Muscle layer of colon (tissue), 2 donors: ENCODE results near the gene PROSER1.
"Not testable (repeated sequence)": the region's sequence is repeated elsewhere in the genome, so short reads cannot be mapped to it uniquely, and the experiment has no call there.

ENCODE experiments used
- H3K27ac ChIP-seq: one replicate; pipeline ENCODE4 v1.7.0; 2013; ENCODE audit warnings: low read depth, mild to moderate bottlenecking, low read length, moderate library complexity
- H3K27me3 ChIP-seq, 2 donors: one replicate each; pipeline ENCODE4 v1.7.0; 2013; ENCODE audit warnings: low read length in 2 of 2, mild to moderate bottlenecking in 2 of 2; ENCODE audit not compliant: insufficient read depth in 2 of 2, control insufficient read depth in 1 of 2
- H3K36me3 ChIP-seq: one replicate; pipeline ENCODE4 v1.7.0; 2013; ENCODE audit warnings: mild to moderate bottlenecking, low read length; ENCODE audit not compliant: insufficient read depth
- H3K4me1 ChIP-seq: one replicate; pipeline ENCODE4 v1.7.0; 2013; ENCODE audit warnings: mild to moderate bottlenecking, low read length; ENCODE audit not compliant: insufficient read depth
- H3K4me3 ChIP-seq, 2 donors: one replicate each; pipeline ENCODE4 v1.7.0; 2013; ENCODE audit warnings: low read length in 2 of 2, low read depth in 1 of 2, mild to moderate bottlenecking in 1 of 2, moderate library complexity in 1 of 2
- H3K9ac ChIP-seq: one replicate; pipeline ENCODE4 v1.7.0; 2013; ENCODE audit warnings: low read length
- H3K9me3 ChIP-seq: one replicate; pipeline ENCODE4 v1.7.0; 2013; ENCODE audit warnings: mild to moderate bottlenecking, low read length
- donor health status: abdominal sarcoma.
- donor health status: Adenocarcinoma of cecum.

The PROSER1 gene

GRCh38 chr13:39037880-39038568 lies at the start of gene PROSER1, which contains the start of gene NHLRC3:
Gene PROSER1, minus strand, starts transcription at chr13:39038089. Its CDS starts 847 bp downstream, at chr13:39037242.
Gene NHLRC3, plus strand, starts transcription at chr13:39038456. Its CDS starts 184 bp downstream, at chr13:39038640.
- H3K4me1 ChIP-seq = peaks cover 33% of the 10 kb centered on the region
- H3K9ac ChIP-seq = peak within 1 kb of the TSS; percentile 84
- peak within 1 kb of the TSS; percentile 95 to 99 for H3K4me3 ChIP-seq
- H3K36me3 ChIP-seq = no peaks in the 10 kb centered on the region
- H3K27me3 ChIP-seq = no peaks in the 10 kb centered on the region
- H3K27ac ChIP-seq = peak within 1 kb of the TSS; percentile 81
- no peaks in the 10 kb centered on the region for H3K9me3 ChIP-seq

- H3K4me1 ChIP-seq, H3K36me3 ChIP-seq, H3K9ac ChIP-seq, H3K4me3 ChIP-seq, H3K27me3 ChIP-seq, H3K27ac ChIP-seq, H3K9me3 ChIP-seq: not testable (repeated sequence)
Measured at GRCh38 chr13:39086251-39086945, 48.5 kb upstream of the PROSER1 start.

GRCh38 chr13:39073983-39074382 lies 36.1 kb upstream of the PROSER1 start:
- Histone ChIP-seq H3K9me3 (no peaks in the 10 kb centered on the region), H3K4me1 (no peaks in the 10 kb centered on the region), H3K4me3 (no peak overlapping the region), H3K36me3 (no peaks in the 10 kb centered on the region), H3K27ac (no peak overlapping the region), H3K9ac (no peak overlapping the region), H3K27me3 (no peaks in the 10 kb centered on the region)

GRCh38 chr13:39072842-39073241 lies 35.0 kb upstream of the PROSER1 start:
- H3K27me3 ChIP-seq = no peaks in the 10 kb centered on the region
- H3K27ac ChIP-seq = no peak overlapping the region
- no peaks in the 10 kb centered on the region for H3K4me1 ChIP-seq
- H3K36me3 ChIP-seq = no peaks in the 10 kb centered on the region
- H3K9me3 ChIP-seq = no peaks in the 10 kb centered on the region
- no peak overlapping the region for H3K9ac ChIP-seq
- no peak overlapping the region for H3K4me3 ChIP-seq

- Histone ChIP-seq H3K4me3 (no peak overlapping the region), H3K9ac (no peak overlapping the region), H3K27ac (no peak overlapping the region), H3K4me1 (no peaks in the 10 kb centered on the region), H3K27me3 (no peaks in the 10 kb centered on the region), H3K36me3 (no peaks in the 10 kb centered on the region), H3K9me3 (no peaks in the 10 kb centered on the region)
Measured at GRCh38 chr13:39062004-39062403, 24.1 kb upstream of the PROSER1 start.

- no peaks in the 10 kb centered on the region for H3K27me3 ChIP-seq
- H3K9me3 ChIP-seq = no peaks in the 10 kb centered on the region
- H3K36me3 ChIP-seq = peaks cover 6% of the 10 kb centered on the region
- H3K4me3 ChIP-seq = no peak overlapping the region
- H3K4me1 ChIP-seq = no peaks in the 10 kb centered on the region
- H3K9ac ChIP-seq = no peak overlapping the region
- no peak overlapping the region for H3K27ac ChIP-seq
Measured at GRCh38 chr13:39058040-39058439, 20.2 kb upstream of the PROSER1 start.

GRCh38 chr13:39056018-39056417 lies 18.1 kb upstream of the PROSER1 start:
- Histone ChIP-seq H3K36me3 (peaks cover 6% of the 10 kb centered on the region), H3K27ac (no peak overlapping the region), H3K27me3 (no peaks in the 10 kb centered on the region), H3K4me1 (no peaks in the 10 kb centered on the region), H3K4me3 (no peak overlapping the region), H3K9me3 (no peaks in the 10 kb centered on the region), H3K9ac (no peak overlapping the region)

- Histone ChIP-seq H3K9me3 (no peaks in the 10 kb centered on the region), H3K36me3 (peaks cover 6% of the 10 kb centered on the region), H3K4me1 (no peaks in the 10 kb centered on the region), H3K4me3 (no peak overlapping the region), H3K27me3 (no peaks in the 10 kb centered on the region), H3K27ac (no peak overlapping the region), H3K9ac (no peak overlapping the region)
Measured at GRCh38 chr13:39054112-39054511, 16.2 kb upstream of the PROSER1 start.

- Histone ChIP-seq H3K4me1 (no peaks in the 10 kb centered on the region), H3K36me3 (peaks cover 6% of the 10 kb centered on the region), H3K27ac (no peak overlapping the region), H3K9ac (no peak overlapping the region), H3K4me3 (no peak overlapping the region), H3K27me3 (no peaks in the 10 kb centered on the region), H3K9me3 (no peaks in the 10 kb centered on the region)
Measured at GRCh38 chr13:39052944-39053343, 15.1 kb upstream of the PROSER1 start.

GRCh38 chr13:39051157-39051556 lies 13.3 kb upstream of the PROSER1 start:
- H3K36me3 ChIP-seq = peaks cover 6% of the 10 kb centered on the region
- no peak overlapping the region for H3K27ac ChIP-seq
- no peak overlapping the region for H3K4me3 ChIP-seq
- no peaks in the 10 kb centered on the region for H3K9me3 ChIP-seq
- H3K4me1 ChIP-seq = no peaks in the 10 kb centered on the region
- no peaks in the 10 kb centered on the region for H3K27me3 ChIP-seq
- H3K9ac ChIP-seq = no peak overlapping the region

- H3K4me3 ChIP-seq = no peak overlapping the region
- H3K36me3 ChIP-seq = peaks cover 9% of the 10 kb centered on the region
- H3K4me1 ChIP-seq = no peaks in the 10 kb centered on the region
- H3K27ac ChIP-seq = no peak overlapping the region
- no peaks in the 10 kb centered on the region for H3K9me3 ChIP-seq
- no peaks in the 10 kb centered on the region for H3K27me3 ChIP-seq
- H3K9ac ChIP-seq = no peak overlapping the region
Measured at GRCh38 chr13:39049274-39049673, 11.4 kb upstream of the PROSER1 start.

- Histone ChIP-seq H3K4me3 (no peak overlapping the region), H3K36me3 (peaks cover 13% of the 10 kb centered on the region)
Measured at GRCh38 chr13:39048806-39049205, 10.9 kb upstream of the PROSER1 start.

More at GRCh38 chr13:39048806-39049205, 10.9 kb upstream of the PROSER1 start:
- H3K27me3 ChIP-seq = no peaks in the 10 kb centered on the region
- no peak overlapping the region for H3K27ac ChIP-seq
- H3K9me3 ChIP-seq = no peaks in the 10 kb centered on the region
- H3K9ac ChIP-seq = no peak overlapping the region
- no peaks in the 10 kb centered on the region for H3K4me1 ChIP-seq
